HEK293 (cell line): Measurements from ENCODE around the gene ASPHD1.

ENCODE experiments used
- CTCF ChIA-PET: fragments of 350-600 bp; formaldehyde crosslinking; extraction: SDS; loops from one replicate; lab custom pipeline; 2021; ENCODE audit warnings: antibody characterized with exemption; lab: Yijun Ruan, JAX
- POLR2A ChIA-PET: fragments of 300-600 bp; formaldehyde crosslinking; extraction: SDS; loops from one replicate; lab custom pipeline; 2020; ENCODE audit warnings: antibody characterized with exemption, inconsistent platforms; lab: Yijun Ruan, JAX
- H3K27ac ChIP-seq: fragments of 200-500 bp; sonication (Bioruptor generic); 2 replicates; pipeline ENCODE4 v1.5.1; 2014; ENCODE audit warnings: low read depth, low read length, control low read depth, inconsistent platforms; ENCODE audit errors: extremely low read depth
- H3K36me3 ChIP-seq, 2 experiments: fragments of 200-500 bp in 1 of 2; sonication (Bioruptor generic) in 1 of 2; 1 replicate in 1 of 2; 2 replicates in 1 of 2; pipeline ENCODE4 v1.5.1; 2014 to 2017; ENCODE audit warnings: inconsistent platforms in 2 of 2, low read length in 2 of 2; ENCODE audit not compliant: control insufficient read depth in 2 of 2, insufficient read depth in 1 of 2
- H3K4me1 ChIP-seq: fragments of 200-500 bp; sonication (Bioruptor generic); 2 replicates; pipeline ENCODE4 v1.5.1; 2014; ENCODE audit warnings: mild to moderate bottlenecking, low read length, inconsistent platforms; ENCODE audit not compliant: control insufficient read depth, insufficient read depth
- H3K4me3 ChIP-seq: 2 replicates; pipeline ENCODE4 v1.5.1; 2011; ENCODE audit warnings: low read depth, mild to moderate bottlenecking, control low read depth, low read length, moderate library complexity
- H3K9me3 ChIP-seq: fragments of 200-500 bp; sonication (Bioruptor generic); 2 replicates; pipeline ENCODE4 v1.5.1; 2014; ENCODE audit warnings: low read depth, low read length, inconsistent platforms; ENCODE audit not compliant: control insufficient read depth, insufficient read depth
- MEIS1 ChIP-seq: sonication (generic); formaldehyde crosslinking; IDR thresholded peaks from 2 replicates; pipeline ENCODE4 v1.8.1; 2022; ENCODE audit warnings: missing genetic modification reagents, mild to moderate bottlenecking, borderline replicate concordance
- ZBTB8A ChIP-seq: fragments of 450-650 bp; formaldehyde crosslinking; IDR thresholded peaks from 2 replicates; pipeline ENCODE4 v1.5.1; 2016; ENCODE audit warnings: missing biosample characterization, missing genetic modification characterization
- ZFHX2 ChIP-seq: fragments of 450-650 bp; formaldehyde crosslinking; conservative IDR thresholded peaks from 2 replicates; pipeline ENCODE4 v1.5.1; 2016; ENCODE audit warnings: missing biosample characterization, missing genetic modification characterization
- ZNF223 ChIP-seq: fragments of 450-650 bp; formaldehyde crosslinking; IDR thresholded peaks from 2 replicates; pipeline ENCODE4 v1.5.1; 2016; ENCODE audit warnings: missing biosample characterization, missing genetic modification characterization
- ZNF239 ChIP-seq: fragments of 450-650 bp; formaldehyde crosslinking; IDR thresholded peaks from 2 replicates; pipeline ENCODE4 v1.5.1; 2016; ENCODE audit warnings: missing biosample characterization, missing genetic modification characterization
- ZNF24 ChIP-seq: fragments of 450-650 bp; formaldehyde crosslinking; IDR thresholded peaks from 2 replicates; pipeline ENCODE4 v1.5.1; 2016; ENCODE audit warnings: missing biosample characterization, missing genetic modification characterization
- ZNF311 ChIP-seq: fragments of 450-650 bp; formaldehyde crosslinking; IDR thresholded peaks from 2 replicates; pipeline ENCODE4 v1.5.1; 2017; ENCODE audit warnings: missing biosample characterization, missing genetic modification characterization, borderline replicate concordance
- ZNF335 ChIP-seq: fragments of 450-650 bp; formaldehyde crosslinking; conservative IDR thresholded peaks from 2 replicates; pipeline ENCODE4 v1.5.1; 2016; ENCODE audit warnings: missing biosample characterization, missing genetic modification characterization
- ZNF37A ChIP-seq: fragments of 450-650 bp; IDR thresholded peaks from 2 replicates; pipeline ENCODE4 v1.5.1; 2018; ENCODE audit warnings: missing biosample characterization, missing genetic modification characterization
- ZNF555 ChIP-seq: fragments of 450-650 bp; formaldehyde crosslinking; conservative IDR thresholded peaks from 2 replicates; pipeline ENCODE4 v1.5.1; 2017; ENCODE audit warnings: missing biosample characterization, mild to moderate bottlenecking, missing genetic modification characterization, inconsistent platforms
- ZNF747 ChIP-seq: fragments of 450-650 bp; formaldehyde crosslinking; IDR thresholded peaks from 2 replicates; pipeline ENCODE4 v1.5.1; 2016; ENCODE audit warnings: missing biosample characterization, missing genetic modification characterization
- ZNF837 ChIP-seq: fragments of 450-650 bp; formaldehyde crosslinking; IDR thresholded peaks from 2 replicates; pipeline ENCODE4 v1.5.1; 2016; ENCODE audit warnings: missing biosample characterization, missing genetic modification characterization
- ZSCAN16 ChIP-seq: fragments of 450-650 bp; formaldehyde crosslinking; IDR thresholded peaks from 2 replicates; pipeline ENCODE4 v1.5.1; 2016; ENCODE audit warnings: missing biosample characterization, missing genetic modification characterization
- ZXDB ChIP-seq: fragments of 450-650 bp; formaldehyde crosslinking; IDR thresholded peaks from 2 replicates; pipeline ENCODE4 v1.5.1; 2016; ENCODE audit warnings: missing biosample characterization, missing genetic modification characterization
- TF ChIP-seq, protein P1 (sequence below): fragments of 450-650 bp; formaldehyde crosslinking; IDR thresholded peaks from 2 replicates; pipeline ENCODE4 v1.5.1; 2016; ENCODE audit warnings: missing biosample characterization, missing genetic modification characterization
- TF ChIP-seq, protein P2 (sequence below): fragments of 450-650 bp; formaldehyde crosslinking; IDR thresholded peaks from 2 replicates; pipeline ENCODE4 v1.5.1; 2016; ENCODE audit warnings: missing biosample characterization, missing genetic modification characterization

The ASPHD1 gene

DNA sequence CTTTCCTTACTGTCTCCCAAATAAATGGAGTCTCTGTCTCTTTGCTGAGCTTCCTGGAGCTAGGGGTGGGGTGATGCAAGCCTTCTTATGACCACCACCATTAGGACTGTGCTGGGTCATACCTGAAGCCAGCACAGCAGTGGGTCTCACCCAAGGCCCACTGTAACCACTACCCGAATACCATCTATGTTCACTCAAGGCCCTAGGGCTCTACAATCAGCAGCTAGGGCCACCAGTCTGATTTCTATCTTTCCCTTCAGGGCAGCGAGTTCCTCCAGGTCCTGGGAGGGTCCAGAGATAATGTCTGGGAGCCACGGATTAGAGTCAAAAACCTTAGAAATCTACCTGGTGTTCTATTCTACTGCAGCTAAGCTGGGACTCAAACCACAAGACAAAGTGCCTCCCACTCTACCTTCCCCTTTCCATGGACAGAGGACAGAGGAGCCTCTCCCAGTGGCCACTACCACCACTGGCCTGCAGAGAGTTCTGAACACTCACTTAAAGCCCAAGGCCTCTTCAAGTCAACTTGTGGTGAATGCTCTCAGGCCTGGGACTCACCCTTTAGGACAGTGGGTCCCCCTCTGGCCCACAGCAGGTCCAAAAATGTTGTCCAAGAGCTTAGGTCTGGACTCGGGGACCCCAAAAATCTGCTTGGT is 50.6 kb downstream of the ASPHD1 start:
- H3K9me3 ChIP-seq: no peaks in the 10 kb centered on the region
- no peak overlapping the region for H3K27ac ChIP-seq
- ChIA-PET CTCF (interaction anchor here (0.6 to 1.3 kb wide), 2 partner anchors 11 to 81 kb away, joined by 3 to 8 read pairs; partner anchors contain the start of gene TMEM219), POLR2A (interaction anchor here (1.5 to 2.0 kb wide), 2 partner anchors 11 to 22 kb away, joined by 5 to 7 read pairs; partner anchors contain the start of genes TAOK2 and TMEM219)
- TF ChIP-seq ZNF555 (tag by site-specific recombination): no peak
- no peak for TF ChIP-seq ZFHX2 (tag by site-specific recombination)
- no peak for TF ChIP-seq MEIS1 (CRISPR knock-in tag)
- TF ChIP-seq ZXDB (tag by site-specific recombination): no peak
- TF ChIP-seq ZSCAN16 (tag by site-specific recombination): no peak
- TF ChIP-seq ZNF311 (tag by site-specific recombination): no peak
- no peak for TF ChIP-seq ZNF747
- TF ChIP-seq ZNF239 (tag by site-specific recombination): no peak
- TF ChIP-seq ZNF37A (tag by site-specific recombination): no peak
- no peak for TF ChIP-seq ZNF837 (tag by site-specific recombination)
- H3K4me3 ChIP-seq: no peak overlapping the region
- no peaks in the 10 kb centered on the region for H3K4me1 ChIP-seq
- no peaks in the 10 kb centered on the region for H3K36me3 ChIP-seq

DNA sequence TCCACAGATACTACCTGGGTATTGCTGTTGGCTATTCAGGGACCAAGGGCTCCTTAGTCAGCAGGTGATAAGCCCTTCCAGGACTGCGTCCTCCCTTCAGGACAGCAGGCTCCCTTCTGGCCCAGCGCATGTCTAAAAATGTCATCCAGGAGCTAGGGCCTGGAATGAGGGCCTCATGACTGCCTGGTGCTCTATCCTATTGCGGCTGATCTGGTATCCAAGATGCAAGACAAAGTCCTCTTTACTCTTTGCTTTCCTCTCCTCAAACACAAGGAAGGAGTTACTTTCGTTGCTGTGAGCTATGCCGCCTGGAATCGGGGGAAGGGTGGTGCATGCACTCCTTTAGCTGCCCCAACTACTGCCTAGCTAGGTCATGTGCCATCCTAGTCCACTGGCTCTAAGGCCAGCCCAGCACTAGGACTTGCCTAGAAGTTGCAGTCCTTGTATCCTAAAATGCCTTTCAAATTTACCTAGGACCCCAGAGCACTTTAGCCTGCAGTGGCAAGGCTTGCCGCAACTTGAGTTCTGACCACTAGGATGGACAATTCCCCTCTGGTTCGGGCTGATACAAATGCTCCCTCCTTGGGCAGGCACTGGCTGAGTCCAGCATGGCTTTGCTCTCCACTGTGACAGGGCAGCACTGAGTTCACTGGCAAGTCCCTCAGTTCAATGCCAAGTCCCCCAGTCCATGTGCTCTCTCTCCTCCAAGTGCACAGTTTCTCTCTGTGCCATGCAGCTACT is 51.5 kb downstream of the ASPHD1 start:
- POLR2A ChIA-PET: interaction anchor here (2.0 kb wide), 1 partner anchor 10 kb away, joined by 7 read pairs; the partner anchor contains the start of gene TMEM219
- TF ChIP-seq, protein P1, sequence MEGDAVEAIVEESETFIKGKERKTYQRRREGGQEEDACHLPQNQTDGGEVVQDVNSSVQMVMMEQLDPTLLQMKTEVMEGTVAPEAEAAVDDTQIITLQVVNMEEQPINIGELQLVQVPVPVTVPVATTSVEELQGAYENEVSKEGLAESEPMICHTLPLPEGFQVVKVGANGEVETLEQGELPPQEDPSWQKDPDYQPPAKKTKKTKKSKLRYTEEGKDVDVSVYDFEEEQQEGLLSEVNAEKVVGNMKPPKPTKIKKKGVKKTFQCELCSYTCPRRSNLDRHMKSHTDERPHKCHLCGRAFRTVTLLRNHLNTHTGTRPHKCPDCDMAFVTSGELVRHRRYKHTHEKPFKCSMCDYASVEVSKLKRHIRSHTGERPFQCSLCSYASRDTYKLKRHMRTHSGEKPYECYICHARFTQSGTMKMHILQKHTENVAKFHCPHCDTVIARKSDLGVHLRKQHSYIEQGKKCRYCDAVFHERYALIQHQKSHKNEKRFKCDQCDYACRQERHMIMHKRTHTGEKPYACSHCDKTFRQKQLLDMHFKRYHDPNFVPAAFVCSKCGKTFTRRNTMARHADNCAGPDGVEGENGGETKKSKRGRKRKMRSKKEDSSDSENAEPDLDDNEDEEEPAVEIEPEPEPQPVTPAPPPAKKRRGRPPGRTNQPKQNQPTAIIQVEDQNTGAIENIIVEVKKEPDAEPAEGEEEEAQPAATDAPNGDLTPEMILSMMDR (tag by site-specific recombination): 0 out of 2 replicates have a peak, but pooled peaks have one; percentile 9
- TF ChIP-seq, protein P2, sequence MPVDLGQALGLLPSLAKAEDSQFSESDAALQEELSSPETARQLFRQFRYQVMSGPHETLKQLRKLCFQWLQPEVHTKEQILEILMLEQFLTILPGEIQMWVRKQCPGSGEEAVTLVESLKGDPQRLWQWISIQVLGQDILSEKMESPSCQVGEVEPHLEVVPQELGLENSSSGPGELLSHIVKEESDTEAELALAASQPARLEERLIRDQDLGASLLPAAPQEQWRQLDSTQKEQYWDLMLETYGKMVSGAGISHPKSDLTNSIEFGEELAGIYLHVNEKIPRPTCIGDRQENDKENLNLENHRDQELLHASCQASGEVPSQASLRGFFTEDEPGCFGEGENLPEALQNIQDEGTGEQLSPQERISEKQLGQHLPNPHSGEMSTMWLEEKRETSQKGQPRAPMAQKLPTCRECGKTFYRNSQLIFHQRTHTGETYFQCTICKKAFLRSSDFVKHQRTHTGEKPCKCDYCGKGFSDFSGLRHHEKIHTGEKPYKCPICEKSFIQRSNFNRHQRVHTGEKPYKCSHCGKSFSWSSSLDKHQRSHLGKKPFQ (tag by site-specific recombination): no peak
- no peak for TF ChIP-seq ZNF24 (tag by site-specific recombination)
- peak; percentile 39; the same call in 1 of the 2 replicates for TF ChIP-seq ZNF335 (tag by site-specific recombination)
- TF ChIP-seq ZBTB8A: no peak
- no peak for TF ChIP-seq ZNF223 (tag by site-specific recombination)
- Histone ChIP-seq H3K9me3 (no peaks in the 10 kb centered on the region), H3K36me3 (no peaks in the 10 kb centered on the region), H3K27ac (no peak overlapping the region), H3K4me3 (no peak overlapping the region), H3K4me1 (no peaks in the 10 kb centered on the region)
- CTCF ChIA-PET: interaction anchor here (1.3 kb wide), 1 partner anchor 10 kb away, joined by 8 read pairs; the partner anchor contains the start of gene TMEM219
